Prostate gland (tissue), 2 donors: Measurements from ENCODE around the gene UCP2.

ENCODE experiments used
- POLR2A ChIP-seq: fragments of 450-650 bp; IDR thresholded peaks from one replicate; pipeline ENCODE4 v1.6.1; 2016; ENCODE audit warnings: antibody characterized with exemption, mild to moderate bottlenecking
- POLR2AphosphoS5 ChIP-seq: sonication (generic); formaldehyde crosslinking; IDR thresholded peaks from one replicate; pipeline ENCODE4 v1.6.1; 2017; ENCODE audit warnings: antibody characterized with exemption
- TF ChIP-seq, protein P1 (sequence below), 4 experiments: fragments of 200-600 bp in 2 of 4; fragments of 450-650 bp in 2 of 4; sonication (generic) in 2 of 4; IDR thresholded peaks; 1 replicate in 3 of 4; 2 replicates in 1 of 4; pipeline ENCODE4 v1.5.1; 2016 to 2019; ENCODE audit warnings: antibody characterized with exemption in 4 of 4, mild to moderate bottlenecking in 2 of 4, moderate library complexity in 2 of 4

DNA sequence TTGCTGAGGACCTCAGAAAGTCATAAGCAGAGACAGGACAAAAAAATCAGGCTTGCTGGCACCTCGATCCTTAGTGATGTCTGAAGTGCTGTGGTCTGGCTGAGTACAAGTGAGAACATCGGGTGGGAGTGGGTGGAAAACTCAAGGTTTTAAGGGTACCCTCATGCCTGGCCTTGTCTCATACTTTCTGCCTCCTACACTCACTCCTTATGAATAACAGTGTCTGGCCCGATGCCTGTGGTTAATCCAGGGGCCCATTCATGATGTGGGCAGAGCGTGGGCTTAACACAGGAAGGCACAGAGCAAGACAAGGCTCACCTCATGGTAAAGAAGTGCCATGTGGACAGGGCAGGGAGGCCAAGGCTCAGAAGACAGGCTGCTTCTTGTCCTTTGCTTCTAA is 37.2 kb upstream of the UCP2 start:
- TF ChIP-seq, protein P1, sequence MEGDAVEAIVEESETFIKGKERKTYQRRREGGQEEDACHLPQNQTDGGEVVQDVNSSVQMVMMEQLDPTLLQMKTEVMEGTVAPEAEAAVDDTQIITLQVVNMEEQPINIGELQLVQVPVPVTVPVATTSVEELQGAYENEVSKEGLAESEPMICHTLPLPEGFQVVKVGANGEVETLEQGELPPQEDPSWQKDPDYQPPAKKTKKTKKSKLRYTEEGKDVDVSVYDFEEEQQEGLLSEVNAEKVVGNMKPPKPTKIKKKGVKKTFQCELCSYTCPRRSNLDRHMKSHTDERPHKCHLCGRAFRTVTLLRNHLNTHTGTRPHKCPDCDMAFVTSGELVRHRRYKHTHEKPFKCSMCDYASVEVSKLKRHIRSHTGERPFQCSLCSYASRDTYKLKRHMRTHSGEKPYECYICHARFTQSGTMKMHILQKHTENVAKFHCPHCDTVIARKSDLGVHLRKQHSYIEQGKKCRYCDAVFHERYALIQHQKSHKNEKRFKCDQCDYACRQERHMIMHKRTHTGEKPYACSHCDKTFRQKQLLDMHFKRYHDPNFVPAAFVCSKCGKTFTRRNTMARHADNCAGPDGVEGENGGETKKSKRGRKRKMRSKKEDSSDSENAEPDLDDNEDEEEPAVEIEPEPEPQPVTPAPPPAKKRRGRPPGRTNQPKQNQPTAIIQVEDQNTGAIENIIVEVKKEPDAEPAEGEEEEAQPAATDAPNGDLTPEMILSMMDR (IDR thresholded peaks at IDR 0.05), result no peak
- no peak for TF ChIP-seq POLR2AphosphoS5
- no peak for TF ChIP-seq POLR2A
